CD4-positive, alpha-beta T cell treated with Interleukin-15 for 4 hours (primary cell): ENCODE data around the gene THOP1.
"Not testable (repeated sequence)": the region's sequence is repeated elsewhere in the genome, so short reads cannot be mapped to it uniquely, and the experiment has no call there.

ENCODE experiments used
- DNase-seq: peaks from one replicate; pipeline ENCODE4 v3.0.0-alpha.2; 2020; ENCODE audit warnings: low spot score

THOP1 gene

GRCh38 chr19:2782936-2783780 lies 2.1 kb upstream of the THOP1 start, which contains the start of gene SGTA:
TSS of gene SGTA (minus strand) at chr19:2783273. CDS start at chr19:2769068, 14,205 bp downstream.
- peak; percentile 97 for DNase-seq

- DNase-seq = no peak
These were observed 1.5 kb upstream of the THOP1 start for GRCh38 chr19:2783781-2784145.

- DNase-seq = no peak
These were observed 1.8 kb downstream of the THOP1 start for GRCh38 chr19:2787115-2787514.

GRCh38 chr19:2788237-2788636 lies 2.9 kb downstream of the THOP1 start:
- DNase-seq = no peak

DNA sequence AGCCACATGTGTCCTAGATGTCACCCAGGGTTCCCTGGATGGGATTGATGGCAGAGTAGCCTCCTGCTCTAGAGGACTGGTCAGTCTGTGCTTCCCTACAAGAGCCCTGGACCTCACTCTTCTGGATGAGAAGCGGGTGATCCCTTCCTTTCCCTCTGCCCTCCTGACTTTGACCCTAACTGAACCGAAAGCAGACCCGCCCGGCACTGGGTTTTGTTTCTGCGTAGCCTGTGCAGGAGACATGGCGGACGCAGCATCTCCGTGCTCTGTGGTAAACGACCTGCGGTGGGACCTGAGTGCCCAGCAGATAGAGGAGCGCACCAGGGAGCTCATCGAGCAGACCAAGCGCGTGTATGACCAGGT lies 4.9 kb downstream of the THOP1 start:
- DNase-seq = no peak

DNA sequence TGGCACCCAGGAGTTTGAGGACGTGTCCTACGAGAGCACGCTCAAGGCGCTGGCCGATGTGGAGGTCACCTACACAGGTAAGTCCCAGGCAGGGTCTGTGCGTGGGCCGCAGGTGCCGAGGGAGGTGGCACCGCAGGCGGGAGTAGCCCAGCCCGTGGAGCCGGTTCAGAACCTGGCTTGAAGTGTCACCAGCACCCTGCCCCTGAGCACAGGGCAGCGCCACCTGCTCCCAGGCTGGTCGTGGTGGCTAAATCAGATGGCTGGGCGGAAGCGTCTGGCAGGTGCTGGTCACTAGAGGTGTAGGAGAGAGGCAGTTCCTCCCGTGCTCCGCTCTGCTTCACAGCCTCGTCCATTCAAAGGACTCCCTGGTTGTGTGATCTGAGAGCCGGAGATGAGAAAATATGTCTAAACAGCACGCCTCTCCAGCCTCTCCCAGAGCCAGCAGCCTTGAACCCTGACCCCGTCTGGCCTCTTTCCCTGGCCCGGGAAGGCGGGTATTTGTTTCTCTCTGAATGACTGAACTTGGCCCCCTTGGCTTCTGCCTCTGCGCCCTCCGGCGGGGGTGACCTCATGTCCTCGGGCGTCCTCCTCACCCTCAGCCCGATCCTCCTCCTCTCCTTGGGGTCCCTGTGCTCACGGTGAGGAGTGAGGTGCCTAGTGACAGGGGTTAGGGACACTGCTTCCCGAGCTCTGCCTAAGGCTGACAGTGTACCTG lies 5.4 kb downstream of the THOP1 start:
- no peak for DNase-seq

- no peak for DNase-seq
These were observed 6.1 kb downstream of the THOP1 start for GRCh38 chr19:2791440-2791839.

DNA sequence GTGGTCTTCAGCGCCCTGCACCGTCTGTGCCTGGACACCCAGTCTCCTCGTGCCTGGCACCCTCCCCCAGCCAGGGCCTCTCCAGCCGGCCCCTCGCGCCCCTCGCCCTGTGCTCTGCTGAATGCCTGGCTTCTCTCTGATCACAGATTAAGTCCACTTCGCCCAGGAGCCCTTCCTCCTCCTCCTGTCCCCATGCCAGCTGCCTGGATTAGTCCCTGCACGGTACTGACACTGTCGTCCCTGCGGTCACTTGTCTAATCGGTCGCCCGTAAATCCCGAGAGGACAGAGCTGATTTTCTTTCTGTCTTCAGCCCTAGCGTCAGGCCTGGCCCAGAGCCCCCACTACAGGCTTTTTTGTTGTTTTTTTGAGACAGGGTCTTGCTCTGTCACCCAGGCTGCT lies 6.6 kb downstream of the THOP1 start:
- DNase-seq = no peak

DNA sequence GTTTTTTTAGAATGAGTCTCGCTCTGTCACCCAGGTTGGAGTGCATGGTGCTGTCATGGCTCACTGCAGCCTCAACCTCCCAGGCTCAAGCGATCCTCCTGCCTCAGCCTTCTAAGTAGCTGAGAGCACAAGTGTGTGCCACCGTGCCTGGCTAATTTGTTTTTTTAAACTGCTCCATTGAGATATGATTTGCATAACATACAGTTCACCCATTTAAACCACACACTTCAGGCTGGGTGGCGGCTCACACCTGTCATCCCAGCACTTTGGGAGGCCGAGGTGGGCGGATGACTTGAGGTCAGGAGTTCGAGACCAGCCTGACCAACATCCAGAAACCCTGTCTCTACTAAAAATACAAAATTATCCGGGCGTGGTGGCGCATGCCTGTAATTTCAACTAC lies 7.4 kb downstream of the THOP1 start:
- DNase-seq = not testable (repeated sequence)

DNA sequence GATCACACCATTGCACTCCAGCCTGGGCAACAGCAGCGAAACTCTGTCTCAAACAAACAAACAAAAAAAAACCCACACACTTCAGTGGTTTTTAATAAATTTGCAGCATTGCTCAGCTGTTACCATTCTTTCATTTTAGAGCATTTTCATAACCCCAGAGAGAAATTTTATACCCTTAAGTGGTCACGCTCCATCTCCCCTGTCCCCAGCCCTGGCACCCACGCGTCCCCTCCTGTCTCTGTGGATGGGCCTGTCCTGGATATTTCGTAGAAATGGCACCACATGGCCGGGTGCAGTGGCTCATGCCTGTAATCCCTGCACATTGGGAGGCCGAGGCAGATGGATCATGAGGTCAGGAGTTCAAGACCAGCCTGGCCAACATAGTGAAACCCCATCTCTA lies 7.8 kb downstream of the THOP1 start:
- no peak for DNase-seq

- DNase-seq = no peak
These were observed 8.3 kb downstream of the THOP1 start for GRCh38 chr19:2793577-2793976.

DNA sequence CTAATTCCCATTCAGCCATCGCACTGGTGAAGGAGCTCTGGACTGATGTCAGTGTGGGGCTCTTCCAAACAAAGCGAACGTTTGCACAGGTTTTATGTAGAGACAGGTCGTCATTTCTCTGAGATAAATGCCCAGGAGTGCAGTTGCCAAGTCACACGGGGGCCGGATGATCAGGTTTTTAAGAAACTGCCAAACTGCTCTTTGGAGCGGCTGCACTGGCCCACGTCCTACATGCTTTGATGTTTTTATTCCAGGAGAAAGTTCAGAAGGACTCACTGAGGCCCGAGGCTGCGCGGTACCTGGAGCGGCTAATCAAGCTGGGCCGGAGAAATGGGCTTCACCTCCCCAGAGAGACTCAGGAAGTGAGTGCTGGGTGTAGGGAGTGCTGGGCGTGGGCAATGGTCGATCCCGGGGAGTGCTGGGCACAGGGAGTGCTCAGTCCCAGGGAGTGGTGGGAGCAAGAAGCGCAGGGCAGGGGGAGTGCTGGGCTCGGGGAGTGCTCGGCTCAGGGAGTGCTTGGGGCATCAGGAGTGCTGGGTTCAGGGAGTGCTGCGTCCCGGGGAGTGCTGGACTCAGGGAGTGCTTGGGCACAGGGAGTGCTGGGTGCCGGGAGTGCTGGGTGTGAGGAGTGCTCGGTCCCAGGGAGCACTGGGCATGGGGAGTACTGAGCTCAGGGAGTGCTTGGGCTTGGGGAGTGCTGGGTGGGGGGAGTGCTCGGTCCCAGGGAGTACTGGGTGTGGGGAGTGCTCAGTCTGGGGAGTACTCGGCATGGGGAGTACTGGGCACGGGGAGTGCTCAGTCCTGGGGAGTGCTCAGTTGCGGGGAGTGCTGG lies 10.7 kb downstream of the THOP1 start:
- DNase-seq = no peak

- no peak for DNase-seq
These were observed 11.5 kb downstream of the THOP1 start for GRCh38 chr19:2796659-2797266.

DNA sequence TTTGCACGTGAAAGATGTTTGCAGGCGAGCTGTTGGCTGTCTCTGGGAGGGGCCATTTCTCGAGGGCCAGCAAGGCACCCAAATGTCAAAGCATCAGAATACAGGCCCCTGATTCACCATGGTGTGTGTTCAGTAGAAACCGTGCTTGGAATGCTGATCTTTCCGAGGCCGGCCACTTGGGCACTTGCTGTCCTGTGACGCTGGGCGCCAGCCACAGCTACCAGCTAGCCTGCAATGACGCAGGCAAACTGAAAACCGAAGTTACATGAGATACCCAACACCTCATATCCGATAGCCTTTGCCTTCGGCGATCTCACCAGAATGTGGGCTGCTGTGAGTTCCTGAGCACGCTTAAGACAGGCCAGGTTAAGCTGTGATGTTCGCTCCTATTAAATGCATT lies 12.0 kb downstream of the THOP1 start:
- no peak for DNase-seq

GRCh38 chr19:2798158-2798685 lies 12.9 kb downstream of the THOP1 start:
- DNase-seq = no peak

DNA sequence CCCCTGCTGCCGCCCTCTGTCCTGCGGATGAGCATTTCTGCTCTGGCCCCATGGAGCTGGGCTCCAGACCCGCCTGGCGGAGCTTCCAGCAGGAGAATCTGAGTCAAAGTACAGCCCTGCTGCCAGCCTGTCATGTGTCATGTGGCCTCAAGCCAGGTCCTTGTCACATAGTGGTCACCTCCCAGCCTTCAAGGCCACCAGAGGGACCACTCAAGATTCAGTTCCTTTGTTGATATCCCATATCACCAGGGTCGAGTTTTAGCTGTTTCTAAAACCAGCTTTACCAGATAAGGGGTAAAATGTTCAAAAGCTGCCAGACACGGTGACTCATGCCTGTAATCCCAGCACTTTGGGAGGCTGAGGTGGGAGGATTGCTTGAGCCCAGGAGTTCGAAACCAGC lies 13.4 kb downstream of the THOP1 start:
- DNase-seq = no peak

GRCh38 chr19:2799273-2800020 lies 14.1 kb downstream of the THOP1 start:
- no peak for DNase-seq

- no peak for DNase-seq
These were observed 15.2 kb downstream of the THOP1 start for GRCh38 chr19:2800506-2800905.

DNA sequence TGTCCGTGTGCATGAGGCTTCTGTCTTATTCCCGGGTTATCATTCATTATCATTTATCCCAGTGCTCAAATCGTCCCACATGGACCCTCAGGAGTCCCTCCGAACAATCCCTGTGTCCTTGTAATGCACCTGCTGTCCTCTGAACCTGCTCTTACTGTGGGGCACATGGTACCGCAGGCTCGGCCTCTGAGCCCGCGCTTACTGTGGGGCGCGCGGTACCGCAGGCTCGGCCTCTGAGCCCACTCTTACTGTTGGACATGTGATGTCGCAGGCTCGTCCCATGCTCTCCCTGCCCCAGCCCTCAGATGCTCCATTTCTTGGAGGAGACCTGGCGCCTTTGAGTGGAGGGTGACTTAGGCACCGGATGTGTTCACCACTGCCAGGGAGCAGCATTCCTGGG lies 17.5 kb downstream of the THOP1 start:
- no peak for DNase-seq

DNA sequence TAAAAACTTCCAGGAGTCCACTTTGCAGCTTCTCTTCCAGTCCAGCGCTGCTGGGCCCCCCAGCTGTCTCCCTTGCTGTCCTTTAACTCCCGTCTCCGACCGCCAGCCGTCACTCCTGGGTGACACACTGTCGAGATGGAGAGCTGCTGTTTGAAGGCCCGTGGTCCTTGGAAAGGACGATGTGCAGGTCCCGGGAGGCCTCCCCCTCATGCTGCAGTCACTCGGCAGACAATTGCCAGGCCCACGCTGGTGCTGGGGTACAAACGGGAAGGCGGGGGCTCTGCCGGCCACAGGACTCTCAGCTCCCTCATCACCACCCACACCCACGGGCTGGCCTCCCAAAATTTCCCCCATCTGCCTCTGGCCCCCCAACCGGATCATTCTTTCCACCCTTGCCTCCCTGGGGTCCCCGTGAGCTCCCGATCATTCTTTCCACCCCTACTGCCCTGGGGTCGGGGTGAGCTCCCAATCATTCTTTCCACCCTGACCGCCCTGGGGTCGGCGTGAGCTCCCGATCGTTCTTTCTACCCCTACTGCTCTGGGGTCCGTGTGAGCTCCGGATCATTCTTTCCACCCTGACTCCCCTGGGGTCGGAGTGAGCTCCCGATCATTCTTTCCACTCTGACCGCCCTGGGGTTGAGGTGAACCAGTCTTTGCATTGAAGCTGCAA lies 18.3 kb downstream of the THOP1 start:
- DNase-seq = no peak
